GM12878 (cell line): ENCODE data around the gene OAF. TPM values are rescaled to one million over a fixed set of nuclear protein-coding genes. Genes with fewer than 3 reads are reported as not detected.

Source experiments
- BHLHE40 ChIP-seq, 2 experiments: fragments of 450-650 bp in 1 of 2; IDR thresholded peaks; 2 replicates each; pipeline ENCODE4 v1.6.1; 2011 to 2017; ENCODE audit warnings: low read depth in 2 of 2, borderline replicate concordance in 1 of 2, improper control_type of control experiment in 1 of 2, low read length in 1 of 2, mild to moderate bottlenecking in 1 of 2
- CBFB ChIP-seq: IDR thresholded peaks from 2 replicates; pipeline ENCODE4 v1.6.1; 2016; ENCODE audit warnings: antibody characterized with exemption, low read depth
- E2F8 ChIP-seq: fragments of 450-650 bp; IDR thresholded peaks from 2 replicates; pipeline ENCODE4 v1.6.1; 2018; ENCODE audit warnings: mild to moderate bottlenecking, low read depth, moderate library complexity; ENCODE audit not compliant: partially characterized antibody
- IKZF1 ChIP-seq: fragments of 450-650 bp; conservative IDR thresholded peaks from 2 replicates; pipeline ENCODE4 v1.6.1; 2017; ENCODE audit warnings: antibody characterized with exemption, mild to moderate bottlenecking
- IRF4 ChIP-seq: IDR thresholded peaks from 2 replicates; pipeline ENCODE4 v1.6.1; 2011; ENCODE audit warnings: low read depth, low read length
- JUNB ChIP-seq: IDR thresholded peaks from 2 replicates; pipeline ENCODE4 v1.6.1; 2016; ENCODE audit warnings: antibody characterized with exemption, mild to moderate bottlenecking
- JUND ChIP-seq: IDR thresholded peaks from 2 replicates; pipeline ENCODE4 v1.6.1; 2012; ENCODE audit warnings: low read depth, mild to moderate bottlenecking, low read length, improper control_type of control experiment, moderate library complexity
- KLF5 ChIP-seq: fragments of 450-650 bp; IDR thresholded peaks from 2 replicates; pipeline ENCODE4 v1.6.1; 2014; ENCODE audit warnings: mild to moderate bottlenecking; ENCODE audit not compliant: partially characterized antibody
- LARP7 ChIP-seq: fragments of 450-650 bp; IDR thresholded peaks from 2 replicates; pipeline ENCODE4 v1.6.1; 2017; ENCODE audit warnings: mild to moderate bottlenecking
- MEF2A ChIP-seq: IDR thresholded peaks from 2 replicates; pipeline ENCODE4 v1.6.1; 2011; ENCODE audit warnings: low read depth, mild to moderate bottlenecking, low read length, moderate library complexity; ENCODE audit not compliant: insufficient read depth
- MYB ChIP-seq: fragments of 150-350 bp; IDR thresholded peaks from 2 replicates; pipeline ENCODE4 v1.6.1; 2014; ENCODE audit warnings: mild to moderate bottlenecking, low read depth, low read length, borderline replicate concordance
- POU2F2 ChIP-seq: IDR thresholded peaks from 3 replicates; pipeline ENCODE4 v1.6.1; 2011; ENCODE audit warnings: low read depth, mild to moderate bottlenecking, low read length, borderline replicate concordance
- RELA ChIP-seq: fragments of 450-650 bp; IDR thresholded peaks from 2 replicates; pipeline ENCODE4 v1.8.0; 2014; ENCODE audit warnings: borderline replicate concordance; ENCODE audit not compliant: partially characterized antibody
- RUNX3 ChIP-seq: IDR thresholded peaks from 2 replicates; pipeline ENCODE4 v1.6.1; 2012; ENCODE audit warnings: low read length, inconsistent platforms
- SMARCA5 ChIP-seq: fragments of 450-650 bp; IDR thresholded peaks from 2 replicates; pipeline ENCODE4 v1.6.1; 2017; ENCODE audit warnings: mild to moderate bottlenecking
- TBL1XR1 ChIP-seq: IDR thresholded peaks from 2 replicates; pipeline ENCODE4 v1.6.1; 2012; ENCODE audit warnings: low read depth, low read length, improper control_type of control experiment
- polyA plus RNA-seq, 11 experiments: library from polyadenylated mRNA; depleted of rRNA in 4 of 11; unstranded in 6 of 11; stranded (reverse) in 5 of 11; fragments of >200 nt; fragmentation: Nextera tagmentation in 4 of 11; fragmentation: Illumina TruSeq in 1 of 11; extraction: Ambion mirVana in 4 of 11; extraction: Trizol in 1 of 11; gene quantifications; 1 replicate in 1 of 11; 2 replicates in 10 of 11; pipeline versions ENCODE4 v1.2.1 to v1.2.3, GENCODE V29; 2011 to 2016; ENCODE audit warnings: inconsistent platforms in 2 of 11, missing spikeins in 2 of 11, low read depth in 1 of 11
- total RNA-seq, 4 experiments: library from RNA; depleted of rRNA in 3 of 4; stranded (reverse); fragments of >200 nt in 3 of 4; fragmentation: Illumina TruSeq in 1 of 4; extraction: Trizol in 1 of 4; gene quantifications; 2 replicates each; pipeline versions ENCODE4 v1.2.1 to v1.2.3, GENCODE V29; 2013 to 2021
- TF ChIP-seq, protein P1 (sequence below): IDR thresholded peaks from 2 replicates; pipeline ENCODE4 v1.6.1; 2012; ENCODE audit warnings: low read length, inconsistent platforms
- TF ChIP-seq, protein P2 (sequence below): fragments of 450-650 bp; IDR thresholded peaks from 2 replicates; pipeline ENCODE4 v1.6.1; 2017; ENCODE audit warnings: antibody characterized with exemption, mild to moderate bottlenecking, moderate library complexity
- TF ChIP-seq, protein P3 (sequence below), 3 experiments: IDR thresholded peaks in 2 of 3; conservative IDR thresholded peaks in 1 of 3; 2 replicates each; pipeline ENCODE4 v1.5.1; 2011; ENCODE audit warnings: low read depth in 3 of 3, low read length in 3 of 3, mild to moderate bottlenecking in 3 of 3, control low read depth in 2 of 3, moderate library complexity in 2 of 3, inconsistent platforms in 1 of 3, mixed read lengths in 1 of 3; ENCODE audit not compliant: control insufficient read depth in 2 of 3, insufficient read depth in 1 of 3; ENCODE audit errors: extremely low read depth in 1 of 3

Gene OAF
- total and polyA plus RNA-seq, 10 of the 15 experiments (the other 5 are each of a cell fraction or from before 2014, with no cell fraction given): 0.10 to 4.7 (median 1.1) TPM

- TF ChIP-seq E2F8 (no peak), RUNX3 (peak; percentile 44), TBL1XR1 (peak; percentile 12; the same call in 1 of the 2 replicates), CBFB (no peak), LARP7 (no peak), SMARCA5 (no peak), JUNB (no peak), MYB (no peak), MEF2A (no peak), RELA (peak; percentile 37), BHLHE40 (IDR thresholded peaks at IDR 0.05; ENCODE audit: borderline replicate concordance in 1 of 2, low read depth in 2 of 2, low read length in 1 of 2) (peak; percentile 61 to 73; a peak in 3 of 4 replicates), IRF4 (no peak), POU2F2 (0 out of 3 replicates have a peak, but pooled peaks have one; percentile 35), IKZF1 (peak; percentile 81), KLF5 (no peak), JUND (no peak)
- TF ChIP-seq, protein P1, sequence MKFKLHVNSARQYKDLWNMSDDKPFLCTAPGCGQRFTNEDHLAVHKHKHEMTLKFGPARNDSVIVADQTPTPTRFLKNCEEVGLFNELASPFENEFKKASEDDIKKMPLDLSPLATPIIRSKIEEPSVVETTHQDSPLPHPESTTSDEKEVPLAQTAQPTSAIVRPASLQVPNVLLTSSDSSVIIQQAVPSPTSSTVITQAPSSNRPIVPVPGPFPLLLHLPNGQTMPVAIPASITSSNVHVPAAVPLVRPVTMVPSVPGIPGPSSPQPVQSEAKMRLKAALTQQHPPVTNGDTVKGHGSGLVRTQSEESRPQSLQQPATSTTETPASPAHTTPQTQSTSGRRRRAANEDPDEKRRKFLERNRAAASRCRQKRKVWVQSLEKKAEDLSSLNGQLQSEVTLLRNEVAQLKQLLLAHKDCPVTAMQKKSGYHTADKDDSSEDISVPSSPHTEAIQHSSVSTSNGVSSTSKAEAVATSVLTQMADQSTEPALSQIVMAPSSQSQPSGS: peak; percentile 48; the same call in 1 of the 2 replicates
- TF ChIP-seq, protein P2, sequence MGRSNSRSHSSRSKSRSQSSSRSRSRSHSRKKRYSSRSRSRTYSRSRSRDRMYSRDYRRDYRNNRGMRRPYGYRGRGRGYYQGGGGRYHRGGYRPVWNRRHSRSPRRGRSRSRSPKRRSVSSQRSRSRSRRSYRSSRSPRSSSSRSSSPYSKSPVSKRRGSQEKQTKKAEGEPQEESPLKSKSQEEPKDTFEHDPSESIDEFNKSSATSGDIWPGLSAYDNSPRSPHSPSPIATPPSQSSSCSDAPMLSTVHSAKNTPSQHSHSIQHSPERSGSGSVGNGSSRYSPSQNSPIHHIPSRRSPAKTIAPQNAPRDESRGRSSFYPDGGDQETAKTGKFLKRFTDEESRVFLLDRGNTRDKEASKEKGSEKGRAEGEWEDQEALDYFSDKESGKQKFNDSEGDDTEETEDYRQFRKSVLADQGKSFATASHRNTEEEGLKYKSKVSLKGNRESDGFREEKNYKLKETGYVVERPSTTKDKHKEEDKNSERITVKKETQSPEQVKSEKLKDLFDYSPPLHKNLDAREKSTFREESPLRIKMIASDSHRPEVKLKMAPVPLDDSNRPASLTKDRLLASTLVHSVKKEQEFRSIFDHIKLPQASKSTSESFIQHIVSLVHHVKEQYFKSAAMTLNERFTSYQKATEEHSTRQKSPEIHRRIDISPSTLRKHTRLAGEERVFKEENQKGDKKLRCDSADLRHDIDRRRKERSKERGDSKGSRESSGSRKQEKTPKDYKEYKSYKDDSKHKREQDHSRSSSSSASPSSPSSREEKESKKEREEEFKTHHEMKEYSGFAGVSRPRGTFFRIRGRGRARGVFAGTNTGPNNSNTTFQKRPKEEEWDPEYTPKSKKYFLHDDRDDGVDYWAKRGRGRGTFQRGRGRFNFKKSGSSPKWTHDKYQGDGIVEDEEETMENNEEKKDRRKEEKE: no peak
- TF ChIP-seq, protein P3, sequence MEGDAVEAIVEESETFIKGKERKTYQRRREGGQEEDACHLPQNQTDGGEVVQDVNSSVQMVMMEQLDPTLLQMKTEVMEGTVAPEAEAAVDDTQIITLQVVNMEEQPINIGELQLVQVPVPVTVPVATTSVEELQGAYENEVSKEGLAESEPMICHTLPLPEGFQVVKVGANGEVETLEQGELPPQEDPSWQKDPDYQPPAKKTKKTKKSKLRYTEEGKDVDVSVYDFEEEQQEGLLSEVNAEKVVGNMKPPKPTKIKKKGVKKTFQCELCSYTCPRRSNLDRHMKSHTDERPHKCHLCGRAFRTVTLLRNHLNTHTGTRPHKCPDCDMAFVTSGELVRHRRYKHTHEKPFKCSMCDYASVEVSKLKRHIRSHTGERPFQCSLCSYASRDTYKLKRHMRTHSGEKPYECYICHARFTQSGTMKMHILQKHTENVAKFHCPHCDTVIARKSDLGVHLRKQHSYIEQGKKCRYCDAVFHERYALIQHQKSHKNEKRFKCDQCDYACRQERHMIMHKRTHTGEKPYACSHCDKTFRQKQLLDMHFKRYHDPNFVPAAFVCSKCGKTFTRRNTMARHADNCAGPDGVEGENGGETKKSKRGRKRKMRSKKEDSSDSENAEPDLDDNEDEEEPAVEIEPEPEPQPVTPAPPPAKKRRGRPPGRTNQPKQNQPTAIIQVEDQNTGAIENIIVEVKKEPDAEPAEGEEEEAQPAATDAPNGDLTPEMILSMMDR (IDR thresholded peaks at IDR 0.05 in 2 of 3, conservative IDR thresholded peaks at IDR 0.05 in 1 of 3; ENCODE audit: control insufficient read depth in 2 of 3, extremely low read depth in 1 of 3, insufficient read depth in 1 of 3, low read depth in 3 of 3, low read length in 3 of 3): no peak
Observed at GRCh38 chr11:120186774-120187591, 23.8 kb upstream of the OAF start (continued).
